Measurements from ENCODE around the gene PHF19. TPM values are rescaled to one million over a fixed set of nuclear protein-coding genes. Genes with fewer than 3 reads are reported as not detected.

Gene PHF19
- total RNA-seq, 6 experiments from 2014 or later = 49.1 to 83.4 (median 75.7) TPM

- no peak for DNase-seq
- H3K27me3 Mint-ChIP-seq (ENCODE audit: insufficient read depth) = peaks cover 3% of the 10 kb centered on the region
- no peaks in the 10 kb centered on the region for H3K9me3 Mint-ChIP-seq
- H3K36me3 Mint-ChIP-seq (ENCODE audit: low read depth) = peaks cover 31% of the 10 kb centered on the region
- peak overlapping the region; percentile 47; the same call in 1 of the 2 replicates for H3K27ac Mint-ChIP-seq
- H3K4me1 Mint-ChIP-seq (ENCODE audit: low read depth) = peaks cover 48% of the 10 kb centered on the region
- no peak for TF ChIP-seq CTCF (IDR thresholded peaks at IDR 0.05)
- H3K4me3 Mint-ChIP-seq = no peak overlapping the region
These were observed 3.5 kb downstream of the PHF19 start for GRCh38 chr9:120873512-120873911.

- peak overlapping the region; percentile 47; the same call in 1 of the 2 replicates for H3K27ac Mint-ChIP-seq
- H3K4me1 Mint-ChIP-seq (ENCODE audit: low read depth) = peaks cover 47% of the 10 kb centered on the region
- H3K36me3 Mint-ChIP-seq (ENCODE audit: low read depth) = peaks cover 35% of the 10 kb centered on the region
- H3K9me3 Mint-ChIP-seq = no peaks in the 10 kb centered on the region
- no peak for DNase-seq
- H3K4me3 Mint-ChIP-seq = no peak overlapping the region
- H3K27me3 Mint-ChIP-seq (ENCODE audit: insufficient read depth) = peaks cover 1% of the 10 kb centered on the region; the same call in 1 of the 2 replicates
- TF ChIP-seq CTCF (IDR thresholded peaks at IDR 0.05) = no peak
These were observed 4.0 kb downstream of the PHF19 start for GRCh38 chr9:120872791-120873502.

DNA sequence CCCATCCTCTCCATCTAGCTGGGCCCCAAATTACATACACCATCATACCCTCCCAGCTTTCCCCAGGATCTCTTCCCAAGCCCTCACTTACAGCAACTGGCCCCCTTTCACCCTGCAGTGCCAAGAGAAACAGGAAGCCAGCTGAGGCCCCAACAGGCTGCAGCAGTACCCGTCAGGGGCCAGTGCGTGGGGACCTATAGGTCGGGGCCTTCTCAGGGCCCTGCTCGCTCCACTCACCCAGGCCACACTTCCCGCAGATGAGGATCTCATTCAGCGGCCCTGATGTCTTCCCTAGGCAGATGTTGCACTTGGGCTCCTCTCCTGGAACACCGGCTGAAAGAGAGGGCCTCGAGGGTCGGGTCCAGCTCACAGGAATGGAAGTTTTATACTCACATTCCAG, 6.8 kb downstream of the PHF19 start:
- peaks cover 29% of the 10 kb centered on the region for H3K36me3 Mint-ChIP-seq (ENCODE audit: low read depth)
- no peak for TF ChIP-seq CTCF (IDR thresholded peaks at IDR 0.05)
- no peak overlapping the region for H3K27ac Mint-ChIP-seq
- no peak for DNase-seq
- H3K4me3 Mint-ChIP-seq = no peak overlapping the region
- H3K9me3 Mint-ChIP-seq = no peaks in the 10 kb centered on the region
- H3K27me3 Mint-ChIP-seq (ENCODE audit: insufficient read depth) = no peaks in the 10 kb centered on the region; the same call in 1 of the 2 replicates
- peaks cover 34% of the 10 kb centered on the region for H3K4me1 Mint-ChIP-seq (ENCODE audit: low read depth)

- Mint-ChIP-seq H3K9me3 (no peaks in the 10 kb centered on the region), H3K36me3 (ENCODE audit: low read depth) (peaks cover 26% of the 10 kb centered on the region), H3K27ac (no peak overlapping the region), H3K27me3 (ENCODE audit: insufficient read depth) (no peaks in the 10 kb centered on the region; the same call in 1 of the 2 replicates), H3K4me1 (ENCODE audit: low read depth) (peaks cover 29% of the 10 kb centered on the region), H3K4me3 (no peak overlapping the region)
- no peak for TF ChIP-seq CTCF (IDR thresholded peaks at IDR 0.05)
- no peak for DNase-seq
These were observed 7.3 kb downstream of the PHF19 start for GRCh38 chr9:120869726-120870125.

DNA sequence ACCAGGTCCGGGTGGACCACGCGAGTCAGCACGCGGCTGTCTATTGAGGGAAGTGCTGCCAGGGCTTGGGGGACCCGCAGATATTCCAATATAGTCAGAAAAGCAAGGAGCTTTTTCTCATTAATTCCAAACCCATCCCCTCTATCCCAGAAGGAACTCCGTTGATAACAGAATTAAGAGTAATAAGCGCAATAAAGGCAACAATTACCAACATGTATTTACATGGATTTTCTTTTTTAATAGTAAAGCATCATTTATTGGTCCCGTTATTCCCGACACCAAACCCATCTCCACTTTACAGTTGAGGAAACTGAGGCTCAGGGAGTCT, 7.7 kb downstream of the PHF19 start:
- no peaks in the 10 kb centered on the region for H3K9me3 Mint-ChIP-seq
- peaks cover 25% of the 10 kb centered on the region for H3K4me1 Mint-ChIP-seq (ENCODE audit: low read depth)
- DNase-seq = no peak
- no peaks in the 10 kb centered on the region; the same call in 1 of the 2 replicates for H3K27me3 Mint-ChIP-seq (ENCODE audit: insufficient read depth)
- H3K4me3 Mint-ChIP-seq = peak overlapping the region; percentile 88
- peak; percentile 15; the same call in 1 of the 2 replicates for TF ChIP-seq CTCF (IDR thresholded peaks at IDR 0.05)
- peak overlapping the region; percentile 81 for H3K27ac Mint-ChIP-seq
- H3K36me3 Mint-ChIP-seq (ENCODE audit: low read depth) = peaks cover 26% of the 10 kb centered on the region
